Measurements from ENCODE around the gene CHTF18.

The CHTF18 gene

DNA sequence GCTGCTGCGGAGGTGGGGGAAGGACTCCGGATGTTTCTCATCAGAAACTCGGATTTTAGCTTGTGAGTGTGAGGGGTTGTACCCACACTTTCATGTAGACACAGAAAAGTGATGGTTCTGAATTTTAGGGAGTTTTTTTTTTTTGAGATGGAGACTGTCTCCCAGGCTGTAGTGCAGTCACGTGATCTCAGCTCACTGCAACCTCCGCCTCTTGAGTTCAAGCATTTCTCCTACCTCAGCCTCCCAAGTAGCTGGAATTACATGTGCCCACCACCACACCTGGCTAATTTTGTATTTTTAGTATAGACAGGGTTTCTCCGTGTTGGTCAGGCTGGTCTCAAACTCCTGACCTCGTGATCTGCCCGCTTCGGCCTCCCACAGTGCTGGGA lies 34.5 kb downstream of the CHTF18 start:
- no peak for DNase-seq (ENCODE audit: low read depth)
- no peak overlapping the region for H3K4me3 ChIP-seq (ENCODE audit: low read length)
- TF ChIP-seq, protein P1, sequence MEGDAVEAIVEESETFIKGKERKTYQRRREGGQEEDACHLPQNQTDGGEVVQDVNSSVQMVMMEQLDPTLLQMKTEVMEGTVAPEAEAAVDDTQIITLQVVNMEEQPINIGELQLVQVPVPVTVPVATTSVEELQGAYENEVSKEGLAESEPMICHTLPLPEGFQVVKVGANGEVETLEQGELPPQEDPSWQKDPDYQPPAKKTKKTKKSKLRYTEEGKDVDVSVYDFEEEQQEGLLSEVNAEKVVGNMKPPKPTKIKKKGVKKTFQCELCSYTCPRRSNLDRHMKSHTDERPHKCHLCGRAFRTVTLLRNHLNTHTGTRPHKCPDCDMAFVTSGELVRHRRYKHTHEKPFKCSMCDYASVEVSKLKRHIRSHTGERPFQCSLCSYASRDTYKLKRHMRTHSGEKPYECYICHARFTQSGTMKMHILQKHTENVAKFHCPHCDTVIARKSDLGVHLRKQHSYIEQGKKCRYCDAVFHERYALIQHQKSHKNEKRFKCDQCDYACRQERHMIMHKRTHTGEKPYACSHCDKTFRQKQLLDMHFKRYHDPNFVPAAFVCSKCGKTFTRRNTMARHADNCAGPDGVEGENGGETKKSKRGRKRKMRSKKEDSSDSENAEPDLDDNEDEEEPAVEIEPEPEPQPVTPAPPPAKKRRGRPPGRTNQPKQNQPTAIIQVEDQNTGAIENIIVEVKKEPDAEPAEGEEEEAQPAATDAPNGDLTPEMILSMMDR (conservative IDR thresholded peaks at IDR 0.05; ENCODE audit: low read length) = no peak

DNA sequence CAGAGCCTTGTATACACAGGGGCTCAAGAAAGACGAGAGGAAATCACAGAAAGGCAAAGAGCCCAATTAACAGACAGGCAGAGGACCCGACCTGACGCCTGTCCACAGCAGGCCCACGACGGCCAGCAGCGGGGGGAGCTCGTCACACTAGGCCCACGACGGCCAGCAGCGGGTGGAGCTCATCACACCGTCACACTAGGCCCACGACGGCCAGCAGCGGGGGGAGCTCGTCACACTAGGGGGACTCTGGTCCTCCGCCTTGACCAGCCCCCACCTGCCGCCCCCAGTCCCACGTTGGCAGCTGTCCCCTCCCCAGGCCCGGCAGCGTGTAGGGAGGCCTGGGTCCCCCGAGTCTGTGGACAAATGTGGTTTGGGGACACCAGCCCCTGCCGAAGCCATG lies 35.8 kb downstream of the CHTF18 start:
- TF ChIP-seq, protein P1 (conservative IDR thresholded peaks at IDR 0.05; ENCODE audit: low read length) = no peak
- H3K4me3 ChIP-seq (ENCODE audit: low read length) = no peak overlapping the region
- no peak for DNase-seq (ENCODE audit: low read depth)

DNA sequence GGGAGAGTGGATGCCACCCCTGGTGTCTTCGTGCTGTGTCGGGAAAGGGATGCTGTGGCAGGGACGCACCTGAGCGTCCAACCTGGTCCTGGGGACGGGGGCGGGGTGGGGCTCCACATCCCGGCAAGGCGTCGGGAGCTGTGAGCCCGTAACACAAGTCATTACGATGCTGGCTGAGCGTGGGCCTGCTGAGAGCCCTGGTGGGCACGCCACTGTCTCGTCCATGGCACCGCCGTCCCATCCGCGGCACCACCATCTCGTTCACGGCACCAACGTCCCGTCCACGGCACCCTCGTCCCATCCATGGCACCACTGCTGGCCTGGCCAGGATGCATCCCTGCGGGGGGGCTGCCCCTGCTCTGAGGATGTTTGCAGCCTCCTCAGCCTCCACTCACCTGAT lies 36.2 kb downstream of the CHTF18 start:
- H3K4me3 ChIP-seq (ENCODE audit: low read length) = no peak overlapping the region
- TF ChIP-seq, protein P1 (conservative IDR thresholded peaks at IDR 0.05; ENCODE audit: low read length) = no peak
- no peak for DNase-seq (ENCODE audit: low read depth)

DNA sequence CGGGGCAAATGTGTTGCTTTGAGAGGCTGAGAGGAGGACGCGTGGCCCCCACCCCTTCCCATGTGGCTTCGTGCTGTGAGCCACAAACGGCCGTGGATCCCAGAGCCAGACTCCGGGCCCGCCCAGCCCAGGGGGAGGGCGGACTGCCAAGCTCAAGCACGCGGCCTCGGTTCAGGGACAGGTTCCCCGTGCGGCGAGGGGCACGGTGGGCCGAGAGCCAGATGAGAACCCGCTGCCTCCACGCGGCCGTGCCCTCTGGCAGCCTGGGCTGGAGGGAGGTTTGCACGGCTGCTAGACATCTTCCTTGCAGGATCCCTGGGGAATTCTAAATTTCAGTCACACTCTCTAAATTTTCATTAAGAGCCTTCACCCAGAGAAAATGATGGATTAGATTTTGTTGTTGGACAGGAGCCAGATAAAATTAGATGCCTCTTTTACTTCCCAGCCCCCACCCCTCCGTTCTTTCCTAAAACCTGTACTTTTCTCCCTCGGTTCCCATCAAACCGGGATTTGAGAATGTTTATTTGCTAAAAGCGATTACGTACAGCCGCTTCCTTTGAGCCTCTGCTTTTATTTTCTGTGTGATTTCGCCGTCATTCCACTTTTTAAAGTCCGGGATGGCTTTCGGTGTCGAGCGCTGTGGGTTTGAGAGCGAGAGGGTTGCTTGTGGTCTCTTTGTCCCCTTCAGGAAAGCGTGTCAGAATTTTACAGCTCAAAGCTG lies 37.1 kb downstream of the CHTF18 start:
- H3K4me3 ChIP-seq (ENCODE audit: low read length) = no peak overlapping the region
- TF ChIP-seq, protein P1 (conservative IDR thresholded peaks at IDR 0.05; ENCODE audit: low read length) = no peak

DNA sequence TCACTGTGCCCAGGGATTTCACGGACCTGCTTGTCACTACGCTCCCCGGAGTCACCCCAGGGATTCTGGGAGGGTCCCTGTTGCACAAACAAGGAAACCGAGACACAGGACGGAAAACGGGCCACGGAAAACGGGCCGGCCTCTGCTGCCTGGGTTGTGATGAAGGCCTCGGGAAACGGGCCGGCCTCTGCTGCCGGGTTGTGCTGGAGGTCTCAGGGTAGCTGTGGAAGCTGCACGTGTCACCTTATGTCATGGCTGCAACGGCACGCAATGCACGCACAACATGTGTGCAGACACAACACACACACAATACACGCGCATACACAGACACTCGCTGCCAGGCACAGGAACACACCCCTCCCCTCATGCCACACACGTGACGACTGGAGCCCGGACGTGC lies 39.1 kb downstream of the CHTF18 start:
- DNase-seq (ENCODE audit: low read depth) = no peak
- H3K4me3 ChIP-seq (ENCODE audit: low read length) = no peak overlapping the region
- TF ChIP-seq, protein P1 (conservative IDR thresholded peaks at IDR 0.05; ENCODE audit: low read length) = no peak

More for the DNA sequence above, 37.1 kb downstream of the CHTF18 start:
- DNase-seq (ENCODE audit: low read depth) = peak; percentile 13

DNA sequence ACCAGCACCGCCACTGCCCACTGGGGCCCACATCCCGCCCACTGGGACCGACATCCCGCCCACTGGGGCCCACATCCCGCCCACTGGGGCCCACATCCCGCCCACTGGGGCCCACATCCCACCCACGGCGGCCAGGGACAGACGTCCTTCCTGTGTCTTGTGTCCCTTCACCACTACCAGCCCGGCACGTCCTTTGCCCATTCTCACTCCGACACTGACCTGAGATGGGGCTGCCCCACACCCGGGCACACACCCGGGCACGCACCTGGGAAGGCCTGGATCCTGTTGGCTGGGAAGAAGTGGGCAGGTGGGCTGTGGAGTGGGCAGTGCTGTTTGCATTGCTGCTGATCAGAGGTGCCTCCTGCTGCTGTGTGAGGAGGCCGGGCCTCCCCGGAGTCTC lies 40.5 kb downstream of the CHTF18 start:
- no peak overlapping the region for H3K4me3 ChIP-seq (ENCODE audit: low read length)
- TF ChIP-seq, protein P1 (conservative IDR thresholded peaks at IDR 0.05; ENCODE audit: low read length) = no peak
- no peak for DNase-seq (ENCODE audit: low read depth)

DNA sequence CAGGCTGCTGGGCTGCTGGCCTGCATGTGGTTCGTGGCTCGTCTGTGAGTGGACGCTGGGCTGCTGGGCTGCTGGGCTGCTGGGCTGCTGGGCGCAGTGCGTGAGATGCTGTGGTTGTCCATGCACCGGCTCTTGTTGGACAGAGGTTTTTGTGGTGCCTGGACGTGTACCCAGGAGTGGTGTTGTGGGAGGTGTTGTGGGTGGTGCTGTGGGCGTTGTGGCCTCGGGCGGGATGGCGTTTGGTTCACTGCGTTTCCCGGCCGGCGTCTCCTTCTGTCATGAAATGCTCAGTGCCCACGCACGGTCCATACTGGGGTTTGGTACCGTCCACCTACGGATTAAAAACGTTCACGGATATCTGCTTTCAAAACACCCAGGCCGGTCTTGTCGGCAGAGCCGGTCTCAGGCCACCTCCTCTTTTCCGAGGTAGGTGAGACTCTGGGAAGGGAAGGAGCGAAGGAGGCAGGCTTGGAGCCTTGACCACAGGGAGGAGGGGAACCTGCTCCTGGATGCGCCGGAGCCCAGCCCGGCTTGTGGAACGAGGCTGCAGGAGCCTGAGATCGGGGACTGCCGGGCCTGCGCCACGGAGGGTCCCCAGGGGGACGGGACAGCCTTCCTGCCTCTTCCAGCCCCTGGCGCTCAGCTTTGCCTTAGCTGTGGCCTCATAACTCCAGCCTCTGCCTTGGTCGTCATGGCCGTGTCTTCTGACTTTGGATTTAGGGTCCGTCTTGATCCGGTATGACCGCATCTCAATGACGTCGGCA lies 41.9 kb downstream of the CHTF18 start:
- DNase-seq (ENCODE audit: low read depth) = no peak
- H3K4me3 ChIP-seq (ENCODE audit: low read length) = no peak overlapping the region
- TF ChIP-seq, protein P1 (conservative IDR thresholded peaks at IDR 0.05; ENCODE audit: low read length) = no peak
